Stimulated activated CD4-positive, alpha-beta T cell treated with anti-CD3 and anti-CD28 coated beads, Interleukin-1b, Interleukin-23, amount 100 ng/mL, for 48 hours (primary cell): ENCODE results near the gene HSP90B1.

Experiments used
- DNase-seq: peaks from one replicate; pipeline ENCODE4 v3.0.0-alpha.2; 2020

The HSP90B1 gene

DNA sequence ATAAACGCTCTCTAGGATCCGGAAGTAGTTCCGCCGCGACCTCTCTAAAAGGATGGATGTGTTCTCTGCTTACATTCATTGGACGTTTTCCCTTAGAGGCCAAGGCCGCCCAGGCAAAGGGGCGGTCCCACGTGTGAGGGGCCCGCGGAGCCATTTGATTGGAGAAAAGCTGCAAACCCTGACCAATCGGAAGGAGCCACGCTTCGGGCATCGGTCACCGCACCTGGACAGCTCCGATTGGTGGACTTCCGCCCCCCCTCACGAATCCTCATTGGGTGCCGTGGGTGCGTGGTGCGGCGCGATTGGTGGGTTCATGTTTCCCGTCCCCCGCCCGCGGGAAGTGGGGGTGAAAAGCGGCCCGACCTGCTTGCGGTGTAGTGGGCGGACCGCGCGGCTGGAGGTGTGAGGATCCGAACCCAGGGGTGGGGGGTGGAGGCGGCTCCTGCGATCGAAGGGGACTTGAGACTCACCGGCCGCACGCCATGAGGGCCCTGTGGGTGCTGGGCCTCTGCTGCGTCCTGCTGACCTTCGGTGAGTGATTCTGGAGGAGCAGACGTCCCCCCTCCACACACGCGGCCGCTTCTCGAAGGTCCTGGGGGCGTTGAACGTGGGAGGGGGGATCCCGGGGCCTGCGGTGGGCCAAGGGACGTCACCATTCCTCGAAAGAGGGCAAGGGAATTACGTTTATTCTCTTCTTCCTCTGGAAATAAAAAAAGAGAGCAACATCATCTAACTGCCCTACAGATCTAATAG is at the start of gene HSP90B1:
HSP90B1 (plus strand) TSS at position 377 of the 753 bp plus-strand sequence; CDS start at position 483, 106 bp downstream.
- peak; percentile 100 for DNase-seq

- DNase-seq = no peak
Observed at GRCh38 chr12:103881261-103881660, 48.9 kb upstream of the HSP90B1 start.

GRCh38 chr12:103882861-103883596 is 47.2 kb upstream of the HSP90B1 start:
- no peak for DNase-seq

DNA sequence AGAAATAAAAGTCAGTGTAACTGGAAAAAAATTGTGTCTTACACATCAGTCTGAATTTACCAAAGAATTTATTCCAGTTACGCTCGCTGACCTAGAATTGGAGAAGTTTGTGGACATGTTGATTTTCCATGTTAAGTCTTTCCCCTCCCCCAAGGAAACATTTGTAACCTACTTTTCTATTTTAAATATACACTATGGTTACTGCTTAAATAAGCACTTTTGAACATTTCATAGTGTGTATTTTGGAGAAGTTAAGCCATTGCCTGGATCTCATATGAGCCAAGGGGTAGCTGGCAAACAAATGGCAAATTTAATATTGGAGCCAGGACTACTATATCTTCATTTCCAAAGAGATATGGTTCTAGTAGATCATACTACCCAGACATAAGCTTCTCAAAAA is 46.3 kb upstream of the HSP90B1 start:
- DNase-seq = no peak

- peak; percentile 22 for DNase-seq
Observed at GRCh38 chr12:103884316-103884715, 45.9 kb upstream of the HSP90B1 start.

DNA sequence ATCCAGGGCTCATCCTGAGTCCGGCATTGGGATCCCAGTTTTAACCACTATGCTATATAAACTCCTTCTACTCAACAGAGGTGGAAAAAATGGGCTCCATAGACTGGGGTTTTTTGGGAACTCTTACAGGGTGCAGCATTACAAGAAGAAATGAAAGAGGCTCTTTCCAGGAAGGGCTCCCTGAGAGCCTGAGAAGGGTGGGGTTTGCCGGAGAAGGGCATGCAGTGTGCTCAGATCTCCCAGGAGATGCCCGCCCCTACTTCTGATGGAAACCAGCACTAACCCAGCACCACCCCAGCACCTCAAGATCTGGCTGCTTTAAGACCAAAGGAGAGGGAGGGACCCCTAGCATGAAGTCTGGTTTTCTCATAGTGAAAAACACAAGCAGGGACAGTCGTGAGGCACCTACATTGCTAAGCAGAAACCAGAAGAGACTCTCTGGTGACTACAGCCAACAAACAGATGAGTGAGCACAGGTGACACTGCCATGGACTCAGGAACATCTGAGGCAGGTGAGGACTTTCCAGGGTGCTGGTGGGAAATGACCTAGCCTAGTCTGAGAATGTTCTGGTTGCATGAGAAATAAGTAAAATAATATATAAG is 43.9 kb upstream of the HSP90B1 start:
- no peak for DNase-seq

DNA sequence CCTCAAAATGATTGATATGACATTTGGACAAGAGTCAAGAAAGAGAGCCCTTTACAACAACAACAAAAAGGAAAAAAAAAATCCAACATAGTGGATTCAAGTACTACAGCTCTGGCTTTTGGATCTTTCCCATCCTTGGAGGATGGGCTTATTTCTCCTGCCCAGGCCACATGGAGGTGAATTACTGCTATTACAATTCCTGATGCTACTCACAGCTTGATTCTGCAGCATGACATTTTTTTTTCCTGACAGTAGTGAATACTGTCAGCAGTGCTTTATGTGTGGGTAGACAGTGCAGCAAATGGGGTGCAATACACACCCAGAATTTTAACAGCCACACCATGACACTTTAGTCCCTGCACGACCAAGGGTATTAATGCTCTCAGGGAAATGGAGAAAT is 42.5 kb upstream of the HSP90B1 start:
- no peak for DNase-seq

DNA sequence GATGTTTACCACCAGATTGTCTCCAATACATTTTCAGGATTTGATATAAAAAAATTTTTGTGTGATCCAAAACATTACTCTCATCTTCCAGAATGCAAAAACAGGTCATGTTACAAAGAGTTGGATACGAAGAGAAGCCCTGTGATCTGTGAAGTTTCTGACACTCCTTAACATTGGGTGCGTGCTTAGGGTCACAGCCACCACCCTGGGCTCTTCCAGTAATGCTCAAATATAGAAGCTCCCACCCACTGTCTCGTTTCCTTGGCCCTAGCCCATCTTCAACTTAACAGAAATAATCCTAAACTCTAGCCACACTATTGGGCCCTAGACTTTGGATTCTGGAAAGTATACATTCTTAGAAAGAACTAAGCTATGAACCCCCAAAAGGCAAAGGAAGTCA is 32.9 kb upstream of the HSP90B1 start:
- DNase-seq = no peak

DNA sequence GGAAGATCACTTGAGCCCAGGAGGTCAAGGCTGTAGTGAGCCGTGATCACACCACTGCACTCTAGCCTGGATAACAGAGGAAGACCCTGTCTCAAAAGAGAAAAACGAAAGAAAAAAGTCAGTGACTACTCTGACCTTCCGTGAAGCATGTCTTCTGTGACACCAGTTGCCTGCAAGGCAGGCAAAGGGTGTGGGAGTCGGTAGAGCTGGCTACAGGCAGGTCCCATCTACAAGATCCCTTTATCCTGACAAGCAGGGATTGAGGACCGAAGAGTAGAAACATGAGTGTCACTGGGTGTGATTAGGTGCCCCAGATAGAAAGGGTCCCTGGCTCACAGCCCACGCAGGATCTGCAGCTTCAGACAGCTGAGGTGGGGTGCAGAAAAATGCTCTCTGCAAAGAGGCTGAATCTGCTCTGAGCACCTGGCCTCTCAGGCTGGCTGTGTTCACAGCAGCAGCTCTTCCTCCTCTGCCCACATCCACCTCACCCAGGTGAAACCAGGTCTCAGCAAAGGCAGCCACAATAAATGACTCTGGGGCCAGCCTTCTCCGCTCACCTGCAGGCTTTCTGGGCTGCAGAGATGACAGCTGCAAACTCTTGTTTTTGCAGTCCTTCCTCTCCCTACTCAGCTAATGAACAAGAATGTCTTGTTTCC is 28.6 kb upstream of the HSP90B1 start:
- peak; percentile 8 for DNase-seq

GRCh38 chr12:103903993-103904392 is 26.2 kb upstream of the HSP90B1 start:
- no peak for DNase-seq

- no peak for DNase-seq
Observed at GRCh38 chr12:103905730-103906349, 24.4 kb upstream of the HSP90B1 start.

DNA sequence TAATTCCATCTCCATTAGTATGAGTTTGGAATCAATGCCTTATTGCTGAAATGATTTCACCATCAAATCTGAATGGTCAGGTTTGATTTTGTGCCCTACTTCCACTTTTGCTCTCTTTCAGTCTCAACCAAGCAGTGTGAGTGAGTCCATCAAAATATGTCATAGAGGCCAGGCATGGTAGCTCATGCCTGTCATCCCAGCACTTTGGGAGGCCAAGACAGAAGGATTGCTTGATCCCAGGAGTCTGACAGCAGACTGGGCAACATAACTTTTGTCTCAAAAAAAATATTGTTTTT is 22.0 kb upstream of the HSP90B1 start:
- DNase-seq = no peak

- no peak for DNase-seq
Observed at GRCh38 chr12:103908877-103909276, 21.3 kb upstream of the HSP90B1 start.

- DNase-seq = no peak
Observed at GRCh38 chr12:103909811-103910210, 20.4 kb upstream of the HSP90B1 start.

- no peak for DNase-seq
Observed at GRCh38 chr12:103912069-103912468, 18.1 kb upstream of the HSP90B1 start.

GRCh38 chr12:103913100-103913499 is 17.1 kb upstream of the HSP90B1 start:
- DNase-seq = no peak

DNA sequence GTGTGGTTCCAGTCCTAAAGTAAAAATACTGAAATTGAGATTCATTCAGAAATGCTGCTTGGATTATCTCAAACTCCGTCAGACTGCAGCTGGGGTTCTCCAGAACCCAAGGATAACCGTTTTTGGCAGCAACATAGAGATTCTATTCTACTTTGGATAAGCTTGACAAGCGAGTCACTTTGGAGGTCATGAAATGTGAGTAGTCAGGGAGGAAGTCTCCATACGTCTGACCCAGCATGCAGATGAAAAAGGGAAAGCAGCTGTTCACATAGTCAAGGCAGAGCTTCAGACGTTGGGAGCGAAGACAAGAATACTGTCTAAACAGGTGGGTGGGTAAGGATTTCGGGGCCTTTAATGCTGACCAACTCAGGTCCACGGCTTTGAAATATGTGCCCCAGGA is 14.9 kb upstream of the HSP90B1 start:
- DNase-seq = no peak

DNA sequence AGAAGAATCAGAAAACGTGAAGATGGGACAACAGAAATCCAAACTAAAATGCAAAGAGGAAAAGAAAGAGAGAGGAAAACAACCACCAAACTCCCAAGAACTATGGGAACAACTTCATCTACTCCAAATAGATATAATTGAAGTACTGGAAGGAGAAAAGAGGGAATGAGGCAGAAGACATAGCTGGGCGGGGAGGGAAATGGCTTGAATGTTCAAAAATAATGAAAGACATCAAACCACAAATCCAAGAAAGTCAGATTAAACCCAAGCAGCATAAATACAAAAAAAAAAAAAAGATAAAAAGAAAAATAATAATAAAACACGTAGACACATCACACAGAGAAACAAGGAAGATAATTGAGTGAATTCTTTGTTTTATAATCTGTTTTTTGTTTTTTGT is 12.3 kb upstream of the HSP90B1 start:
- DNase-seq = no peak

GRCh38 chr12:103924761-103925641 is 5.2 kb upstream of the HSP90B1 start:
- peak; percentile 75 for DNase-seq

DNA sequence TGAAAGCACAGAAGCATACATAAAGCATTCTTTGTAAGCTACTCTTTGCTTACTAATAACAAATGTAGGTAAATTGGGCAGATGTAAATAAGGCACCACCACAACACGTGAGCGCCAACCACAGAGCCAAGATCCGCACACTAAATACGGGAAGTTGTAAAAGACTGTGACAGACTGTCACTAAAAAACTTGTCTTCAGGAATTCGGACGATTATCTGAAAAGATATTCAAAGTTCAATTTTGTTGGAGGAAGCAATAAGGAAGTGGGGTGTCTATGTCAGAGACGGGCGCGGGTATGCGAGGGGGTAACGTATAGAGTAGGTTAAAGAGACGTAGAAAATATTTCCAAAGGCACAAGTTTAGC is 1.5 kb upstream of the HSP90B1 start:
- DNase-seq = peak; percentile 71

DNA sequence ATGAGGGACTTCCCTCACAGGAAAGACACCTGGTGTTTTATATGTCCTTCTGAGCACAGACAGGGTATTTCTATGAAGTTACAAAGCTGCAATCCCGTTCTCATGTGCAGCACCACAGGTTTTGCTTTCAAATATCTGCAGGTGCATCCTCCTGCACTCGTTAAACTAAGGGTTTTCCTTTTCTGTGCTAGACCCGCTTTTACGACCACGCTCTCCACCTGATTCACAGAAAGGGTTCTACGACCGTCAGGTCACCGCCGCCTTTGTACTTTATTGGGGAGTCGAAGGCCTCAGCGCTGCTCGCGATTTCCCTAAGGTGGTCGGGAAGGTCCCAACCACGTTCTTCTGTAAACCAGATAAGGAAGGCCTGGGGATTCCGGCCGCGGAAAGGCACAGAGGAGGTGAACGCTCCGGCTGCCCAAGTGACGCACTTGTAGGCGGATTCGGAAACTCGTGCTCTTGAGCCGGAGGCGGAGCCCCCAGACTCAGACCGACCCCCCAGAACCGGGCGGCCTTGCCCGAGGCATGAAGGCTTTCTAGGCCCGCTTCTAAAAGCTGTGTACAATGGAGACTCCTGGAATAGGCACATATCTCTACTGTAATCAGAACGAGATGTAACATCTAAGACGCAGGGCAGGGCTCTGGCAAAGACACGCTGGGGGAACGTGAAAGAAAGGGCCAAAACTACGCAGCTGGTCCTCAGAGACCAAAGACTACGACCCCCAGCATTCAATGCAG is 995 bp upstream of the HSP90B1 start:
- peak; percentile 86 for DNase-seq

- no peak for DNase-seq
Observed at GRCh38 chr12:103929784-103930033, 501 bp upstream of the HSP90B1 start.
